GM23338 (cell line): Measurements from ENCODE around the gene TDO2.

Experiments used
- EZH2 ChIP-seq: fragments of 200-600 bp; sonication (generic); IDR thresholded peaks from one replicate; pipeline ENCODE4 v1.8.0; 2017; ENCODE audit warnings: antibody characterized with exemption, mild to moderate bottlenecking, low read depth; ENCODE audit not compliant: unreplicated experiment
- EZH2phosphoT487 ChIP-seq: fragments of 200-600 bp; sonication (generic); IDR thresholded peaks from one replicate; pipeline ENCODE4 v1.8.1; 2018; ENCODE audit warnings: antibody characterized with exemption; ENCODE audit not compliant: unreplicated experiment
- JUNB ChIP-seq: IDR thresholded peaks from one replicate; pipeline ENCODE4 v1.6.1; 2016; ENCODE audit warnings: antibody characterized with exemption; ENCODE audit not compliant: unreplicated experiment
- ZNF331 ChIP-seq: fragments of 250-450 bp; sonication (Bioruptor Pico); IDR thresholded peaks from 2 replicates; pipeline ENCODE4 v1.5.0; 2020; ENCODE audit warnings: low read depth, mild to moderate bottlenecking, moderate library complexity
- TF ChIP-seq, protein P1 (sequence below), 2 experiments: fragments of 200-600 bp in 1 of 2; sonication (generic) in 1 of 2; conservative IDR thresholded peaks; 2 replicates each; pipeline versions ENCODE4 v1.5.1 to v1.6.1; 2016 to 2017; ENCODE audit warnings: antibody characterized with exemption in 2 of 2, low read depth in 2 of 2, mild to moderate bottlenecking in 2 of 2, moderate library complexity in 1 of 2

DNA sequence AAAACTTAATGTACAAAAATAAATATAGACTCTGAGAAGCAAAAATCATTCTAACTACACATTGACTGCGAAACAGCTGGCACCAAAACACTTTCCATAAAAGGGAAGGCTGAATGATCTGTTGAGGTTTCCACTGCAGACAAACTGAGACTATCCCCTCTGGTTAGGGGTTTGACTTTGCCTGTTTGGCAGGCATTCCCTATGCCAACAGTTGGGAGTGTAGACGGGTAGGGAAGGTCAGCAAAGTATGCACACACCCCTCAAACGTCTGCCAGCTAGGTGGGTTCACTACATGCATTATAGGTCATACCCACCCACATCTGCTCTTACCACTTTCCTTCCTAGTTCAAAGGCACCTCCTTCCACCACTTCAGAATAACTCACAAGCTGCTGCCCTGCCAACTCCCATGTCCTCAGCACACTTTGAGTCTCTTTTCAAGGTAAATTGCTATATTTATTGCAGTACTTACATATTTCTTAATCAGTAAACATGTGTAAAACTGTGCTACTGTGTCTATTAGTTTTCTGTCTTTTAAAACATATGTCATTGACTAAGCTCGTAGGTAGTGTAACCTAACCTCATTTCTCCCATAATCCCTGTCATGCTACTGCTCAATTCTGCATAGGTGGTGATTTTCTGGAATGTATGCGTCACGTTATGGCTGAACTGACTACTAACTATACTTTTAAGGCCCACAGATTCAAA, 37.7 kb downstream of the TDO2 start:
- TF ChIP-seq, protein P1, sequence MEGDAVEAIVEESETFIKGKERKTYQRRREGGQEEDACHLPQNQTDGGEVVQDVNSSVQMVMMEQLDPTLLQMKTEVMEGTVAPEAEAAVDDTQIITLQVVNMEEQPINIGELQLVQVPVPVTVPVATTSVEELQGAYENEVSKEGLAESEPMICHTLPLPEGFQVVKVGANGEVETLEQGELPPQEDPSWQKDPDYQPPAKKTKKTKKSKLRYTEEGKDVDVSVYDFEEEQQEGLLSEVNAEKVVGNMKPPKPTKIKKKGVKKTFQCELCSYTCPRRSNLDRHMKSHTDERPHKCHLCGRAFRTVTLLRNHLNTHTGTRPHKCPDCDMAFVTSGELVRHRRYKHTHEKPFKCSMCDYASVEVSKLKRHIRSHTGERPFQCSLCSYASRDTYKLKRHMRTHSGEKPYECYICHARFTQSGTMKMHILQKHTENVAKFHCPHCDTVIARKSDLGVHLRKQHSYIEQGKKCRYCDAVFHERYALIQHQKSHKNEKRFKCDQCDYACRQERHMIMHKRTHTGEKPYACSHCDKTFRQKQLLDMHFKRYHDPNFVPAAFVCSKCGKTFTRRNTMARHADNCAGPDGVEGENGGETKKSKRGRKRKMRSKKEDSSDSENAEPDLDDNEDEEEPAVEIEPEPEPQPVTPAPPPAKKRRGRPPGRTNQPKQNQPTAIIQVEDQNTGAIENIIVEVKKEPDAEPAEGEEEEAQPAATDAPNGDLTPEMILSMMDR (conservative IDR thresholded peaks at IDR 0.05; ENCODE audit: low read depth in 2 of 2): no peak
- TF ChIP-seq EZH2: no peak
- TF ChIP-seq EZH2phosphoT487: no peak
- TF ChIP-seq ZNF331: no peak
- no peak for TF ChIP-seq JUNB
